HG03460 (cell line): ENCODE results near the gene TAF3.
A peak's percentile ranks its signal among the peaks of the same experiment; 100 is the strongest.
"Not testable (repeated sequence)": the region's sequence is repeated elsewhere in the genome, so short reads cannot be mapped to it uniquely, and the experiment has no call there.

ENCODE experiments used
- ATAC-seq: cut with Tn5 transposase; IDR thresholded peaks from one replicate; pipeline ENCODE4 v1.9.1; 2021; ENCODE audit not compliant: unreplicated experiment

Gene TAF3

DNA sequence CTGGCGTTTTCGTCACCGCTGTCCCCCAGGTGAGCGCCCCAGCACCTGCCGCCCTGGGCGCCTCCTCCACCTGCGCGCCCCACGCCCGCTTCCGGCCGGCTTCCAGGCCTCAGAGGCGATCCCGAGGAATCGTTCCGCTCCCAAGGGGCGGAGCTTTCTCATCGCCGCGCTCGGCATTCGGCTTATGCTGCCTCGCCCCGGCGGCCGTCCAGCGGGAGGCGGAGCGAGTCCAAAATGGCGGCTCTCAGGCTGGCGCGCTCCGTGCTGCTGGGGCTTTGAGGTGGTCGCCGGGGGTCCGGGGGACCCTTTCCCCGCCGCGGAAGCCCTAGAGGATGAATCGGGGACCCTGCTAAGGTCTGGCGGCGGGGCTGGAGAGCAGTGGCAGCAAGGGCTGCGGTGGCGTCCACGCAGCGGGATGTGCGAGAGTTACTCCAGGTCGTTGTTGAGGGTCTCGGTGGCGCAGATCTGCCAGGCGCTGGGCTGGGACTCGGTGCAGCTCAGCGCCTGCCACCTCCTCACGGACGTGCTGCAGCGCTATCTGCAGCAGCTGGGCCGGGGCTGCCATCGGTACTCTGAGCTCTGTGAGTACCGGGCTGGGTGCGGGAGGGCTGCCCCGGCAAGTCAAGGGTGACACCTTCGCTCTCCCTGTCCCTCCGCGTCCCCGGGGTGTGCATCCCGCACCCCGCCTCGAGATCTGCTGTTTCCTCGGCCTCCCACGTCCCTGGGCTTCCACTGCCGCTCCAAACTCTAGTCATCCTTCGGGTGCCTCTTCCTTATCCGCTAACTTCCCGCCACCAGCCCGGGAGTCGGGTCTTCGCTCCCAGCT, at the start of gene TAF3:
Gene TAF3, plus strand, starts transcription at position 211 of the 826 bp plus-strand sequence. Its CDS starts 205 bp downstream, at position 416.
- ATAC-seq = peak; percentile 84

- ATAC-seq = no peak
Measured at GRCh38 chr10:7773845-7774801, 44.2 kb upstream of the TAF3 start.

DNA sequence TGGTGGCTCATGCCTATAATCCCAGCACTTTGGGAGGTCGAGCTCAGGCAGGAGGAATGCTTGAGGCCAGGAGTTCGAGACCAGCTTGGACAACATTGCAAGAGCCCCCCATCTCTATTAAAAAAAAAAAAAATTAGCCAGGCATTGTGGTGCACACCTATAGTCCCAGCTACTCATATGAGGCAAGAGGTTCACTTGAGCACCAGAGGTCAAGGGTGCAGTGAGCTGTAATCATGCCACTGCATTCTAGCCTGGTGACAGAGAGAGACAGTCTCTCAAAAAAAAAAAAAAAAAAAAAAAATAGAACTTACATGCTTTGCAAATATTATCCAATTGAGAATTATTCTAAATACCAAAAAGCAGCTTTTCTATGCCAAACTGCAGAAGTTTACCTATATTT, 41.5 kb upstream of the TAF3 start:
- ATAC-seq = no peak

DNA sequence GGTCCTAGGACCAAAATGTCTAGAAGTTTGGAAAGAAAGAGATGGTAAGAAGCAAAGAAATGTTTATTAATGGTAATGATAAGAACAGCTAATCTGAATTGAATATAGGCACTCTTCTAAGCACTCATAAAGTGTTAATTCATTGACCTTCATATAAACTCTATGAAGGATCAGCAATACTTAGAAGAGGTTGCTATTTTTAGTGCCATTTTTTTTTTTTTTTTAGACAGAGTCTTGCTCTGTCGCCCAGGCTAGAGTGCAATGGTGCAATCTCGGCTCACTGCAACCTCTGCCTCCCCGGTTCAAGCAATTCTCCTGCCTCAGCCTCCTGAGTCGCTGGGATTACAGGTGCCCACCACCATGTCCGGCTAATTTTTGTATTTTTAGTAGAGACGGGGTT, 36.1 kb upstream of the TAF3 start:
- not testable (repeated sequence) for ATAC-seq

GRCh38 chr10:7786430-7786829, 31.9 kb upstream of the TAF3 start:
- no peak for ATAC-seq

DNA sequence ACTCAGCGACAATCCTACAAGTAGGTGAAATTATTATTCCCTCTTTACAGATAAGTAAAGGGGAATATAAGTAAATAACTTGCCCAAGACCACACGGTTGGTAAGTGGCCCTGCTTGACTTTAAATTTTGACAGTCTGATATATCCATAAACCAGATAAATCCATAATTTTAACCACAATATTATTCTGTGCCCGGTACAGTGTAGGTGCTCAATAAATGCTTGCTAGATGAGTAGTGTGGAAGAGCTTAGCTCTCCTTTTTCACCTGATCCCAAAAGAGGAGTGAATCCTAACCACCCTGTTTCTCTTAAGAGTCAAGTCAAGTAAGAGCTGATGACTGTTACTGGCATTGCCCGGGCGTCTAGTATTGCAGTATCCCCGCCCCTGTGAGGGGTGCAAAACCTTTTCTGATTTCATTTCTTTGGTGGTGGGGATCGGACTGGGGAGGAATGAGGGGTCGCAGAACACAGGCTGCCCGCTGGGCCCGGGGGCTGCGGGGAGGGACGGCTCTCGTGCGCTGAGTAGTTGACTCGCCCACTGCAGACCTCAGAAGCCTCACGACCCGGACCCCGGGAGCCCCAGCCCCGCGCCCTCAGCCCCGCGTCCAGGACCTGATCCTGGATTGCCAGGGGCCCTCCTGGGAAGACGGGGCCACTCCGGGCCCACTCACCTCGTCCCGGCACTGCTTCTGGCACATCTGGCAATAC, 31.0 kb upstream of the TAF3 start:
- ATAC-seq = no peak

DNA sequence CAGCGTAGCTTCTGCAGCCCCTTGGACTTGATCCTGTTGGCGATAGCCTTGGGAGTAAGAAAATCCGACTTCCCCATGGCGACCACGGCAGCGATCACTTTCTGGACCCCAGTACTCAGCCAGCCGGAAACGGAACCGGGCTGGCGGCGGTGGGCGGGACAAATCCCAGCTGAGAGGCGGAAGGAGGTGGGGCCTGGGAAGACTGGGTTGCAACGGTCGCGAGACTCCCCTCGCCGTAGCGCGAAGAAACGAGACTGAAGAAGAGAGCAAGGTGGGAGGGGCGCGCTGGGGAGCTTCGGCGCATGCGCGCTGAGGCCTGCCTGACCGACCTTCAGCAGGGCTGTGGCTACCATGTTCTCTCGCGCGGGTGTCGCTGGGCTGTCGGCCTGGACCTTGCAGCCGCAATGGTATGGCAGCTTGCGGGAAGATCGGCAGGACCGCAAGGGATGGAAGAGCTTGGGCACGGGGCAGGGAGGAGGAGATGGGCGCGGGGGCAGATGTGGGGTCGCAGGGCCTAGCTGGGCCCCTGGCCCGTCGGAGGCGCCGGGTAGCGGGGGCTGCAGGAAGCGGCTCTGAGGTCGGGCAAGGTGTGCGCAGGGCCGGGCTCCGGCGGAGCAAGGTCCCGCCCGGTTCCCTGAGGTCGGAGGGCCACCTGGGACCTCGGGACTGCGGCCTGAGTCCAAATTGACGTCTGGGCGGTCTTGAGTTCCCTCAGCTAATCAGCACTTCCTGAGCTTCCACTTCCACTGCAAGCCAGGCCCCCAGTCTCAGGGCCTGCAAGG, 30.3 kb upstream of the TAF3 start, which contains the start of the genes ATP5F1C and KIN:
Gene ATP5F1C, plus strand, starts transcription at position 321 of the 782 bp plus-strand sequence. Its CDS starts 31 bp downstream, at position 352.
Gene KIN, minus strand, starts transcription at position 137 of the 782 bp plus-strand sequence. Its CDS starts 60 bp downstream, at position 77.
- peak; percentile 95 for ATAC-seq

DNA sequence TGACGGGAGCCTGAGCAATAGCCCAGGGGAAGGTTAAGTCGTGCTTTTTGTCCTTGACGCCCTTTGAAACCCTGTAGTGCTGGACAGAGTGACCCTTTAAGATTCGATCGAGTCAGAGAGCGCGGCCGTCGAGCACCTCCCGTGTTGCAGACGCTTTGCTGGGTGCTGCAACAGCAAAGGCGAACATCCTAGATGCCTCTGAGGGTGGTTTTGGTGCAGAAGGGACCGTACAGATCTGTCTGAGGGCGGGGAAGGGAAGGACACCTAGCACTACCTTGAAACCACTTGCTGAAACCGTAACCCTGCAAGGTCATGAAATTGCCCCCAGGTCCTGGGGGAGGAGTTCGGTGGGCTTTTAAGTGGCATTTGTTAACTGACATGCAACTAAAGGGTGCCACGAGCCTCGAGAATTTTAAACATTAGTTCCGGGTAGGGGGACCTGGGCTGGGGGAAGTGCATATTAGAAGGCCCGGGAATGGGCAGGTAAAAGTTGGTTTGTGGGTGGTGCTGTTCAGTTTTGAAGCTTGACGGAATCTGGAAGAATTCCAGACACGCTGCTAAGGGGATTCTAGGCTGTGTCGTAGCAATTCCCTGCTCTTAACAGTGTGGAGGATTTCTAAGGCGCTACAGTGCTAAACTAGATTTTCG, 29.5 kb upstream of the TAF3 start:
- ATAC-seq = peak; percentile 19

GRCh38 chr10:7789390-7789789, 28.9 kb upstream of the TAF3 start:
- ATAC-seq = no peak

DNA sequence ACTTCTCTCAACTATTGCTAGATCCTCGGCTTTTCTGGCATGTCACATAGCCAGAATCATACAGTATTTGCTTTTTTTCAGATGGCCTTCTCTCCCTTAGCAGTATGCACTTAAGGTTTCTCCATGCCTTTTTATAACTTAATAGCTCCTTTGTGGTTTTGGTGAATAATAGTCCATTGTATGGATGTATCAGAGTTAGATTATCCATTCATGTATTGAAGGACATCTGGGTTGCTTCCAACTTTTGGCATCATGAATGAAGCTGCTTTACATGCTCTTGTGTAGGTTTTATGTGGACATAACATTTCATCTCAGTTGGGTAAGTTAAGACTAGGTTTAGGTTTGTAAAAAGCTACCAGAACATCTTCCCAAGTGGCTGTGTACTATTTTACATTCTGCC, 25.8 kb upstream of the TAF3 start:
- no peak for ATAC-seq

DNA sequence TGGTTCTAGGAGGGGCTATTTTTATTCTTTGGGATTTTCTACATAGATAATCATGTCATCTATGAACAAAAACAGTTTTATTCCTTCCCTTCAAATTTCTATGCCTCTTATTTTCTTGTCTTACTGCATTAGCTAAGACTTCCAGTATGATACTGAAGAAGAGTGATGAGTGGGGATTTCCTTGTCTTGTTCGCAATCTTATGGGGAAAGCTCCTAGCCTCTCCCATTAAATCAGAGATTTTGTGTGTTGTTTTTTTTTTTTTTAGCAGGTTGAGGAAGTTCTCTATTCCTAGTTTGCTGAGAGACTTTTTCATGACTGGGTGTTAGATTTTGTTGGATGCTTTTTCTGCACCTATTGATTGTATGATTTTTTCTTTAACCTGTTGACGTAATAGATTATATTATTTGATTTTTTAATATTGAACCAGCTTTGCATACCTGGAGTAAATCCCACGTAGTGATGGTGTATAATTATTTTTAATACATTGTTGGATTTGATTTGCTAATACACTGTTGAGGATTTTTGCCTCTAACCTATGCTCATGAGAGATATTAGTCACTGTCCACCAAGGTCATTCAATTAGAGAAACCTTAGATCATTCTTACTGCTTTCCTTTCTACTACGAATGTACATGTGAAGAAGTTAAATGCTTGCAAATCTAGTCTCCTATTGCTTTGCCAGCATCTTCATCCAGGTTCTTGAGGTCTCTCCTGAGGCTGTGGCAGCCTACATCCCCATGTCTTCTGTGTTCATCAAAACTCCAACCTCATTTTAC, 23.9 kb upstream of the TAF3 start:
- ATAC-seq = no peak

- ATAC-seq = no peak
Measured at GRCh38 chr10:7795605-7796004, 22.7 kb upstream of the TAF3 start.

- ATAC-seq = no peak
Measured at GRCh38 chr10:7797582-7797981, 20.7 kb upstream of the TAF3 start.

GRCh38 chr10:7802606-7803005, 15.7 kb upstream of the TAF3 start:
- ATAC-seq = no peak

GRCh38 chr10:7804216-7804615, 14.1 kb upstream of the TAF3 start:
- ATAC-seq = no peak

- ATAC-seq = no peak
Measured at GRCh38 chr10:7804741-7805140, 13.6 kb upstream of the TAF3 start.

DNA sequence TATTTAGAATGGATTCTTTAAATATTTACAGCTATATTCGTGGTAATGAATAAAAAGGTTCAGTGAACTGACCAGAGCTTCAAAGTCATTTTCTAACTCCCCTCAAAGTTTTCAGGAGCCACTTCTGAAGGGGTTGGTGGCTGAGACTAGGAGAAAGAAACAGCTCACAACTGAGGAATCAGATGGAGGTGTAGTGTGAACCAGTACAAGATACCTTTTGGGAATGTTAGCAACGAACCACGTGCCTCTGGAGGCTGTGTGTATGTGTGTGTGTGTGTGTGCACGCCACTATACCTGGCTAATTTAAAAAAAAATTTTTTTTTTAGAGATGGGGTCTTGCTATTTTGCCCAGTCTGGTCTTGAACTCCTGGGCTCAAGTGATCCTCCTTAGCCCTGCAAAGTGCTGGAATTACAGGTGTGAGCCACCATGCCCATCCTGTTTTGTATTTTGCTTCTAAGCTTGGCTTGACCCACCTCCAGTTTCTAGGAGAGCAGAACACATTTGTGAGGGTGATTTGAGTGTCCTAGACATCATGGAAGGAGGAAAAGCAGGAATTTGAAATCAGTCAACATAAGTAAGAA, 9.5 kb upstream of the TAF3 start:
- ATAC-seq = no peak

DNA sequence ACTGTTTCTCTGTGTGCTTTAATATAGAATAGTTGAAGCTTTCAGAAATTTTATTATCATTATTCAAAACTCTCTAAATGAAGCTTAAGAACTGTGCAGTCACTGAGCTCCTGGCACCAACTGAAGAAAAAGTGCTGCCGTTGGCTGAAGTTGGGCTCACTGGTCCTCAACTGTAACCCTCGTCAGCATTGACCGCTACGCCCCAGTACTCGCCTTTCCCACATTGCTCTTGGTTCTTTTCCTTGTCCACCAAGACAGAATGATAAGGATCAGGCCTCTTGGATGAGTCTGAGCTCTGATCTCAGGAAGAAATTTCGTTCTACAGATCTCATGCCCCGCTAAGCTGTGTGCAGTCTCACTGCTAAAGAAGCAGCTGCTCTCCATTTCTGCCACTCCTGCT, 7.9 kb upstream of the TAF3 start:
- no peak for ATAC-seq

DNA sequence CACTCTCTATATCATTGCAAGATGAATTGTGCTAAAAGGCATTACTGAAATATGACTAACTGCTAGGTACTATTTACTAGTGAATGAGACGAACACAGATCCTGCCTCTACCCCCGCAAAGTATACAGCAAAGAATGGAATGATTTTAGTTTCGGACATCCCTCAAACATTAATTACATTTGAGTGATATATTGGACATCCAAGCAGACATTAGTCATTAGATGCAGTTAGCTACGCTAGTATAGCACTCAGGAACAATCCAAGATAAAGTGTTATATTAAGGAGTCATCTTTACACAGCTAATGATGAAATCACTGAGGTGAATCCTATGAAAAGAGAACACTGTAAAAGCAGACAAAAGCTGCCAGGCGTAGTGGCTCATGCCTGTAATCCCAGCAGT, 7.3 kb upstream of the TAF3 start:
- ATAC-seq = no peak
